Fibroblast of villous mesenchyme (primary cell): Measurements from ENCODE around the gene IGIP. TPM values are rescaled to one million over a fixed set of nuclear protein-coding genes. Genes with fewer than 3 reads are reported as not detected.

Experiments used
- DNase-seq: peaks from one replicate; pipeline ENCODE4 v3.0.0-alpha.2; 2010; ENCODE audit warnings: low read depth
- H3K4me3 ChIP-seq: 2 replicates; pipeline ENCODE4 v1.5.1; 2011; ENCODE audit warnings: low read depth, mild to moderate bottlenecking, low read length
- CTCF ChIP-seq: IDR thresholded peaks from 2 replicates; pipeline ENCODE4 v1.5.1; 2012; ENCODE audit warnings: low read depth, mild to moderate bottlenecking, low read length; ENCODE audit not compliant: insufficient read depth
- total RNA-seq: library from RNA; depleted of rRNA; stranded (reverse); fragments of >200 nt; gene quantifications from 2 replicates; pipeline ENCODE4 v1.2.3, GENCODE V29; 2012

The IGIP gene
- total RNA-seq, 1 donor: 7.8 TPM

GRCh38 chr5:140176031-140176387, 50.3 kb downstream of the IGIP start:
- no peak for DNase-seq
- TF ChIP-seq CTCF: no peak
- H3K4me3 ChIP-seq: peak overlapping the region; percentile 89

- no peak for DNase-seq
- no peak for TF ChIP-seq CTCF
- no peak overlapping the region for H3K4me3 ChIP-seq
Measured at GRCh38 chr5:140178086-140178410, 52.3 kb downstream of the IGIP start.

- no peak overlapping the region for H3K4me3 ChIP-seq
- TF ChIP-seq CTCF: no peak
- DNase-seq: no peak
Measured at GRCh38 chr5:140178482-140179116, 52.9 kb downstream of the IGIP start.

Other genes with a start within 250 kb of the IGIP start
- gene NRG2, start 82.6 kb upstream of the IGIP start, total RNA-seq: under 0.01 and 0.64 TPM in 2 replicates
- 20.0 and 26.3 TPM in 2 replicates for gene PURA, start 11.8 kb upstream of the IGIP start, total RNA-seq
- gene CYSTM1, start 49.3 kb downstream of the IGIP start, total RNA-seq: 9.5 and 15.8 TPM in 2 replicates
- gene PFDN1, start 177.2 kb downstream of the IGIP start, total RNA-seq: 69.1 and 91.5 TPM in 2 replicates
- 7.4 and 9.5 TPM in 2 replicates for gene HBEGF, start 220.7 kb downstream of the IGIP start, total RNA-seq
- not detected in 2 replicates for gene SLC4A9, start 234.3 kb downstream of the IGIP start, total RNA-seq